Stimulated activated memory B cell treated with anti-CD40 and anti-IgM and Interleukin-4, amounts not matched to agents 10 μg/mL and 1 μg/mL and 100 μg/mL, for 72 hours (primary cell): ENCODE results near the gene AGBL1.

ENCODE experiments used
- ATAC-seq: fragments of 150-1000 bp; cut with Tn5 transposase; 2 replicates; pipeline ENCODE4 v1.10.0; 2021
- H3K27ac Mint-ChIP-seq: one replicate; pipeline ENCODE4 v1.8.0; 2022; ENCODE audit warnings: mild to moderate bottlenecking, mixed read lengths
- H3K27me3 Mint-ChIP-seq: one replicate; pipeline ENCODE4 v1.8.0; 2022; ENCODE audit warnings: mixed read lengths
- H3K36me3 Mint-ChIP-seq: one replicate; pipeline ENCODE4 v1.8.0; 2022; ENCODE audit warnings: mixed read lengths
- H3K4me1 Mint-ChIP-seq: one replicate; pipeline ENCODE4 v1.8.0; 2022; ENCODE audit warnings: mixed read lengths
- H3K4me3 Mint-ChIP-seq: one replicate; pipeline ENCODE4 v1.8.0; 2022; ENCODE audit warnings: mild to moderate bottlenecking, moderate library complexity, mixed read lengths
- H3K9me3 Mint-ChIP-seq: one replicate; pipeline ENCODE4 v1.8.0; 2022; ENCODE audit warnings: mixed read lengths

Gene AGBL1

DNA sequence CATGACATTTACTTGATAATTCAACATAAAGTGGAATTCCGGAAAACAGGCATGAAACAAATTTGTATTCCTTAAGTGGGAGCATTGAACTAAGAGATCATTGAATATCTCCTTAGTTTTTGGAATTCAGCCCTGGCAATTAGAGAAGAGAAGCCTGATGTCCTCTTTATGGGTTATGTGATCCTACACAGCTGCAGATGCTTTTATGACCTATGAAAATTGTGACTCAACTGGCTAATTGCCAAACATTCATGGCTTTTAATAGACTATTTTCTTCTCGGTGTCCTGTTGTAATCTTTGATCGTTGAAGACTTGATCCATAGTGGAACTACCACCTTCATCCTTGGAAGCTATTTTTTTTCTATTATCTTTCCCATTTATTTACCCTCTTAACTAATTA, 46.1 kb downstream of the AGBL1 start:
- Mint-ChIP-seq H3K27ac (no peak overlapping the region), H3K36me3 (no peaks in the 10 kb centered on the region)

DNA sequence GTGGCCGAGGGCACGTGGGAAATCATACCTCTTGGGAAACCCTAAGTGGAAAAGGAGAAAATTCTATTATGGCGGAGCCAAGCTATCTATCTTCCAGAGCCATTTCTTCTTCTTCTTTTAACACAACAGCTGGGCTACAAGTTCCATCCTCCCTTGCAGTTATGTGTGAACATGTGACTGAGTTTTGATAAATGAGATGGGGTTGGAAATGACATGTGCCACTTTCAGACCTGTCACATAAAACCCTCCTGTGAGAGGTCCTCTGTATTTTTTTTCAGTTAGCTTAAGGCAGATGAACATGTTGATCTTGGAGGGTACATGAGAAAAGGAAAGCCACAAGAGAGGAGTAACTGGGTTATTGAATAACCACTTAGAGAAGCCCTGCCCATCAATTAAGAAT, 47.9 kb downstream of the AGBL1 start:
- no peaks in the 10 kb centered on the region for H3K4me1 Mint-ChIP-seq

More for the DNA sequence above, 46.1 kb downstream of the AGBL1 start:
- ATAC-seq = no peak
- H3K27me3 Mint-ChIP-seq = no peaks in the 10 kb centered on the region
- H3K4me3 Mint-ChIP-seq = no peak overlapping the region
- H3K9me3 Mint-ChIP-seq = no peaks in the 10 kb centered on the region
- H3K4me1 Mint-ChIP-seq = no peaks in the 10 kb centered on the region

DNA sequence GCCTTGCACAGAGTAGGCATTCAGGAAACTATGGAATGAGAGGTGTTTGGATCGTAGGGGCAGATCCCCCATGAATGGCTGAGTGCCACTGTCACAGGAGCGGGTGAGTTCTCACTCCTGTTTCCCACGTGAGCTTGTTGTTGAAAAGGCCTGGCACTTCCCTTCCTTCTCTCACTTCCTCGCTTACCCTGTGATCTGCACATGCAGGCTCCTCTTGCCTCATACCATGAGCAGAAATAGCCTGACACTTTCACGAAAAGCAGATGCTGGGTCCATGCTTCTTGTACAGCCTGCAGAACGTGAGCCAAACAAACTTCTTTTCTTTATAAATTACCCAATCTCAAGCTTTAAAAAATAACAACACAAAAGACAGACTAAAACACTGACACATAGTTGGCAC, 55.4 kb downstream of the AGBL1 start:
- Mint-ChIP-seq H3K36me3 (no peaks in the 10 kb centered on the region), H3K4me3 (no peak overlapping the region), H3K4me1 (no peaks in the 10 kb centered on the region), H3K9me3 (no peaks in the 10 kb centered on the region), H3K27me3 (no peaks in the 10 kb centered on the region), H3K27ac (no peak overlapping the region)
- ATAC-seq = no peak

More for the DNA sequence above, 47.9 kb downstream of the AGBL1 start:
- no peak for ATAC-seq
- Mint-ChIP-seq H3K27ac (no peak overlapping the region), H3K36me3 (no peaks in the 10 kb centered on the region), H3K27me3 (no peaks in the 10 kb centered on the region), H3K4me3 (no peak overlapping the region), H3K9me3 (no peaks in the 10 kb centered on the region)

DNA sequence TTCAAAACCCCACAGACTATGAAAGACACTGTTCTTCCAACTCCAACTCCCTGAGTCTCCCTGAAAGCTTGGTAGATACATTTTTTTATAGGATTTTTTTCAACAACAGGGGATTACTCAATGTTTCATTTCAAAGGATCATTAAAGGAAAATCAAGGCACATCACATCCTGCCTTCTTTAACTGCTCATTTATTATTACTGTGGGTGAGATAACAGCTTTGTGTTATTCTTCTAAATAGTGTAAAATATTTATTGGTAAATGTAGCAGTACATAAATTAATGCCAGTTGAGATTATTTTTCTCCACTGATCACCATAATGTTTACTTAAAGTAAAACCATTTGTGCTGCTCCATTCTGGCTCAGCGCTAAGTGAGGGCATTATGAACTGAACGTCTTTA, 57.2 kb downstream of the AGBL1 start:
- no peaks in the 10 kb centered on the region for H3K27me3 Mint-ChIP-seq
- no peaks in the 10 kb centered on the region for H3K4me1 Mint-ChIP-seq
- no peak overlapping the region for H3K4me3 Mint-ChIP-seq
- no peak for ATAC-seq
- no peak overlapping the region for H3K27ac Mint-ChIP-seq
- no peaks in the 10 kb centered on the region for H3K36me3 Mint-ChIP-seq
- H3K9me3 Mint-ChIP-seq = no peaks in the 10 kb centered on the region

DNA sequence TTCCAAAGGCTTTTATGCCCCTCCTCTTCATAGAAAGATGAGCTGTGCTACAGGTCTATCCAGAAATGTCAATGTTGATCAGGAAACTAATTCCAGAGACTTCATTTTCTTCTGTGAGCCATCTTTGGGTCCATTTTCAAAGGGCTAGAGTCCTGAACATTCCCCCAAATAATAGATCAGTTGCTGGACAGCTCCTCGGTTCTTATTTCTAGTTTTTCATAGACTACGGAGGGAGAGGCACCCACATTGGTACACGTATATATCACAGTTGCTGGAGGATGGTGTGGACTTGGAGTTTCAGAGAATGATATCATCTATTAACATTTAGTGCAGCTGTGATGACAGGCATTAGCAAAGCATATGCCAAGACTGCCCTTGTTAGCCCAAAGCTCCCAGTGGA, 59.1 kb downstream of the AGBL1 start:
- no peaks in the 10 kb centered on the region for H3K4me1 Mint-ChIP-seq
- H3K36me3 Mint-ChIP-seq = no peaks in the 10 kb centered on the region

DNA sequence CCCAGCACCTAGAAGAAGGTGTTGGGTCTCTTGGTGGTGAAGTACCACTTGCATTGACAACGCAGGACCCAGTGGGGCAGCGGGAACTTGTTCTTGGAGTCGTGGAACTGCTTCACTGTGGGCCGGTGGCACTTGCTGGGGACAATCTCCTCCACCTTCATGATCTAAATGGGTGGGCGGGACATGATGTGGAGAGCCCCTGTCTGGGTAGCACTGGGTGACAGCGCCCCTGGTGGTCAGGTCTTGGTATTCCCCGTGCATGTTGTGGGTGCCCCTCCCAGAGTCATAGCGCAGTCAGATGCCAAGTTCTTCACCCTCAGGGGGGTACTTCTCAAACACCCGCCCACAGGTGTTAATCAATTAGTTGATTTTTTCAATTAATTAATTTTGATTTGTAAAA, 60.2 kb downstream of the AGBL1 start:
- Mint-ChIP-seq H3K27ac (no peak overlapping the region), H3K4me3 (no peak overlapping the region), H3K36me3 (no peaks in the 10 kb centered on the region), H3K27me3 (no peaks in the 10 kb centered on the region), H3K4me1 (no peaks in the 10 kb centered on the region), H3K9me3 (no peaks in the 10 kb centered on the region)
- ATAC-seq = no peak

More for the DNA sequence above, 59.1 kb downstream of the AGBL1 start:
- Mint-ChIP-seq H3K27me3 (no peaks in the 10 kb centered on the region), H3K4me3 (no peak overlapping the region), H3K9me3 (no peaks in the 10 kb centered on the region), H3K27ac (no peak overlapping the region)
- ATAC-seq = no peak

DNA sequence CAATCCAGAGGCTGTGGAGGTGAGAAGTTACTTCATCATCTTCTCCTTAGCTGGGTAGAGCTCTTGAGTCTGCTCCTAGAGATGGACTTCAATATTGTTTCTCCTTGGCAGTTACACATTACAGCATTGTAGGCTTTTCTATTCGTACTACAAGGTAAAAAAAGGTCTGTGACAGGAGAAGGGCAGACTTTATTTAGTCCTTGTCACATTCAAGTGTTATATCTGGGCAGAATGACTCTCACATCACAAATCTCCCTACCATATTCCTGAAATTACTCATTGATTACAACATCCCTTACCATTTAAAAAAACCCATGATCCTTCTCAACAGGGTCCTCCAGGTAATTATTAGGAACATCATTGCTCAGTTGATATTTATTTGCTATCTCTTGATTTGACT, 75.0 kb downstream of the AGBL1 start:
- Mint-ChIP-seq H3K9me3 (peaks cover 18% of the 10 kb centered on the region), H3K27me3 (no peaks in the 10 kb centered on the region), H3K4me3 (no peak overlapping the region), H3K27ac (no peak overlapping the region), H3K4me1 (no peaks in the 10 kb centered on the region), H3K36me3 (no peaks in the 10 kb centered on the region)
- ATAC-seq = no peak

DNA sequence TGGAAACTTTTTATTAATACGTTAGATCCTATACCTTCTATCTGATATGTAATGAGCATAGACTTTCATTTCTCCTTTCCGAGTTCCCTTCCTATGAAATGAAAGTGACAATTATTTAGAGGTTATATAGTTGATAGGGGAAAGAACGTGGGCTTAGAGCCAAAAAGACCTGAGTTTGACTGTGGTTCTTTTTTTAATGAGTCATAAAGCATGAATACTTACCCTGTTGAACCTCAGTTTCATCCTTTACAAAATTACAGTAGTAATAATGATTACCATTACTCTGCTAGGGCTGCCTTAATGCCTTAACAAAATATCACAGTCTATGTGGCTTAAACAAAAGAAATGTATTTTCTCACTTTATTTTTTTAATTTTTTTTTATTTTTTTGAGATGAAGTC, 75.9 kb downstream of the AGBL1 start:
- Mint-ChIP-seq H3K36me3 (no peaks in the 10 kb centered on the region), H3K9me3 (peaks cover 15% of the 10 kb centered on the region), H3K4me1 (no peaks in the 10 kb centered on the region), H3K27me3 (no peaks in the 10 kb centered on the region), H3K27ac (no peak overlapping the region), H3K4me3 (no peak overlapping the region)
- no peak for ATAC-seq

DNA sequence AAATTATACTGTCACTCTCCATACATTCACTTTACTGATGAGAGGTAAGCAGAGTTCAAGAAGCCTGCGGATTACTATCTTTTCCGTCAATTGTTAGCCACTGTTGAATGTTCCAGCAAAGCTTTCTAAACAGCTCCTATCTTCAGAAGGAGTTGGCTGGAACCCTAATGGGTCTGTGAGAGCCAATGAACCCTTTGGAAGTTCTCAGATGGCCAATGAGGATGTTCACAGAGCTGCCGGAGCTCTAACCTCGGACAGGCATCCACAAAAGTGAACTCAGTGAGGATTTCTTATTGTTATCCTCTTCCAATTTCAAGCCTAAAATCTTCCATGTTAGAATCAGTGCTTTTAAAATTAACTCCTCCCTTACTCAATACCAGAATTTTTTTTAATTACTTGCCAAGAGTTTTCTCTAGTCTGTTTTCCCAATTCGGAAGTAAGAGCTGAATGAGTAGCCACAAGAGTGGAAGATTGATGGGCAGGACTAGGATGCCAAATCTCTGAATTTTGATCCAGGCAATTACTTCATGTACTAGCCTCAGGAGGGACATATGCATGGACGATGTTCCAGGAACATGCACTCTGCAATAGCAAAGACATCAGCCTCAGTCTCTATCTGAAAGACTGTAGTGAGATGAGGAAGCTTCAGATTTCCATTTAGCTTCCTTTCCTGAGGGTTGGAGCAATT, 78.1 kb downstream of the AGBL1 start:
- ATAC-seq = no peak
- Mint-ChIP-seq H3K27ac (no peak overlapping the region), H3K27me3 (no peaks in the 10 kb centered on the region), H3K4me3 (no peak overlapping the region), H3K9me3 (peaks cover 2% of the 10 kb centered on the region), H3K36me3 (no peaks in the 10 kb centered on the region), H3K4me1 (no peaks in the 10 kb centered on the region)

DNA sequence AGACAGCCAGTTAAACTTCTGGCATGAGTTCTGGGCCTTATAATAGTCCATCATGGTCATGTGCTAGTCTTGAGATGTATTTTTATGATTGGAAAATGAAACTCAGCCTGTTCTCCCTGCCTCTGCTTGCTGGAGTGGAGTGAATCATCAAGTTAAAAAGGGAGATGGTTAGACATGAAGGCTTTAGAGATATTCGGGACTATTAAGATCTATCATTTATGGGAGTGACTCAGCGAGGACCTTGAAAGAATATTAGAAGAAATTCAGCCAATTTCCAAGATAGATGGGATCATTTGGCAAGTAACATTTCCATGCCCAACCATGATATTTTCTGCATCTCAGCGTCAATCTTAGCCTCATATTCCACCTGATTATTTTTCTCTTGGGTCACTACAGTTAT, 79.8 kb downstream of the AGBL1 start:
- Mint-ChIP-seq H3K36me3 (no peaks in the 10 kb centered on the region), H3K27me3 (no peaks in the 10 kb centered on the region), H3K27ac (no peak overlapping the region), H3K4me3 (no peak overlapping the region), H3K9me3 (peaks cover 2% of the 10 kb centered on the region), H3K4me1 (no peaks in the 10 kb centered on the region)
- ATAC-seq = no peak

DNA sequence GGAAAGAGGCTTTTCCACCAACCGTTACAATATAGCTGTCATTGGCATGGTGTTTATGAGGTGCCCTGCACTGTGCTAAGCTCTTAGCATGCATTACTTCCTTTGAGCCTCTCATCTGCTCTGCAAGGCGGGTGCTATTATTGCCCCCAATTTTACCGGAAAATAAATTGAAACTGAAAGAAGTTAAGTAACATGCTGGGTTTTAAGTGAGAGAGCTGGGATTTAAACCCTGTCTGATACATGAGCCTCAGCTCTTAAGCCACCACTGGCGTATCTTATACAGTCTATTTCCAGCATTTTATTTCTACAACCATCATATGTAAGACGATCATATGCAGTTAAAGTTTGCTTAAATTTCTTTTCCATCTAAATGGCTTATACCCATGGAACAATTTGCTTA, 81.6 kb downstream of the AGBL1 start:
- H3K4me3 Mint-ChIP-seq = no peak overlapping the region
- H3K27ac Mint-ChIP-seq = no peak overlapping the region
- no peaks in the 10 kb centered on the region for H3K4me1 Mint-ChIP-seq
- H3K9me3 Mint-ChIP-seq = peaks cover 2% of the 10 kb centered on the region
- no peaks in the 10 kb centered on the region for H3K36me3 Mint-ChIP-seq
- ATAC-seq = no peak
- no peaks in the 10 kb centered on the region for H3K27me3 Mint-ChIP-seq

DNA sequence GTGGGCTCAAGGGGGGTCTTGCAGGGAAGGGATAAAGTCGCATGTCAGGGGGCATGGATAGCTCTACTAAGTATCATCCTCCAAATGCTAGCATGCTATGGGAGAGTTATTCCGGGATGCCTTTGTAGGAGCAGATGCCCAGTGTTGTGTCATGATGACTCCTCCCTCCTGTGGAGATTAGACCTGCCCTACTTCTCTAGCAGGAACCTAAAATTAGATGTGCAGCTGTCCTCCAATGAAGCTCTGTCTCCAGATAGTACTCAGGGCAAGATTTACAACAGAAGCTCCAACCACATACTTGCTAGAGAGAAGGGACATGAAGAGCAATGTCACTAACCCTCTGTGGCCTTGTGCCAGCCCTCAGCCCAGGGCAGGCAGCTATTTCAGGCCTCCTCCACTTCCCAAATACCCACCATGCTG, 82.5 kb downstream of the AGBL1 start:
- peaks cover 2% of the 10 kb centered on the region for H3K9me3 Mint-ChIP-seq
- H3K36me3 Mint-ChIP-seq = no peaks in the 10 kb centered on the region
- no peak overlapping the region for H3K27ac Mint-ChIP-seq
- no peak for ATAC-seq
- no peaks in the 10 kb centered on the region for H3K4me1 Mint-ChIP-seq
- peaks cover under 1% of the 10 kb centered on the region for H3K27me3 Mint-ChIP-seq
- H3K4me3 Mint-ChIP-seq = no peak overlapping the region

DNA sequence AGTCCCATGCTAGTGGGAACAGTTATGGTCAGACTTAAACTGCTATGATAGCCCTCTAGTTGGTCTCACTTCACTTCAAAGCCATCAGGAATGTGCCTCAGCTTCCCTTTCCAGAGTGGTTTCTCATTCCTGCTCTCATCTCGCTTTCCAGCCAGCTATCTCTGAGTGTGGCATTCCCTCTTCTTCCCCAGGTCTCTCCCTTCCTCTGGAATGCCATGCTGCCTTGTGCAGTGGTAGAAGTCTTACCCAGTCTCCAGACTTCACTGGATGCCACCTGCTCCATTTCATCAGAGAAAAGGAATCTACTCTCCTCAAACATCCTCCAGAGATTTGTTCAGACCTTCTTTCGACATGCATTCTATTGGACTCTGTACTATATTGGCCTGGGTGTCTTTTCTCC, 83.0 kb downstream of the AGBL1 start:
- Mint-ChIP-seq H3K27ac (no peak overlapping the region), H3K36me3 (no peaks in the 10 kb centered on the region), H3K4me3 (no peak overlapping the region), H3K4me1 (no peaks in the 10 kb centered on the region), H3K27me3 (peaks cover 5% of the 10 kb centered on the region), H3K9me3 (peaks cover 2% of the 10 kb centered on the region)
- no peak for ATAC-seq

DNA sequence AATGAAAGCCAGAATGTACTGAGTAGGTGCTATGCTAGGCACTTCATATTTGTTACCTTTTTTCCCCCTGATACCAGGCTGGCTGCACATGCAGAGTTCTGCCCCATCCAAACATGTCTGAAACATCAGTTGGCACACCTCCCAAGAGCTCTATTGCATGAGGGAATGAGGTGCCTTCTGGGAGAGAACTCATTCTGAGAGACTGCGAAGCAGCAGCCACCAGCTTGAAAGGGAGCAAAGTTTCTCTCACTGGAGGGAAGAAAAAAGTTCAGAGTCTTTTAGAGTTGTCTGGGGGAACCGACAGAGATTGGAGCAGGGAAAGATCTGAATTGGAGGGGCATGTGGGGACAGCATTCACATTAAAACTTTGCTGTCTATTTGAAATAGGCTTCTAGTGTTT, 84.1 kb downstream of the AGBL1 start:
- Mint-ChIP-seq H3K27me3 (peaks cover 12% of the 10 kb centered on the region), H3K9me3 (peaks cover 2% of the 10 kb centered on the region), H3K4me3 (no peak overlapping the region), H3K36me3 (no peaks in the 10 kb centered on the region), H3K4me1 (no peaks in the 10 kb centered on the region), H3K27ac (no peak overlapping the region)
- no peak for ATAC-seq

DNA sequence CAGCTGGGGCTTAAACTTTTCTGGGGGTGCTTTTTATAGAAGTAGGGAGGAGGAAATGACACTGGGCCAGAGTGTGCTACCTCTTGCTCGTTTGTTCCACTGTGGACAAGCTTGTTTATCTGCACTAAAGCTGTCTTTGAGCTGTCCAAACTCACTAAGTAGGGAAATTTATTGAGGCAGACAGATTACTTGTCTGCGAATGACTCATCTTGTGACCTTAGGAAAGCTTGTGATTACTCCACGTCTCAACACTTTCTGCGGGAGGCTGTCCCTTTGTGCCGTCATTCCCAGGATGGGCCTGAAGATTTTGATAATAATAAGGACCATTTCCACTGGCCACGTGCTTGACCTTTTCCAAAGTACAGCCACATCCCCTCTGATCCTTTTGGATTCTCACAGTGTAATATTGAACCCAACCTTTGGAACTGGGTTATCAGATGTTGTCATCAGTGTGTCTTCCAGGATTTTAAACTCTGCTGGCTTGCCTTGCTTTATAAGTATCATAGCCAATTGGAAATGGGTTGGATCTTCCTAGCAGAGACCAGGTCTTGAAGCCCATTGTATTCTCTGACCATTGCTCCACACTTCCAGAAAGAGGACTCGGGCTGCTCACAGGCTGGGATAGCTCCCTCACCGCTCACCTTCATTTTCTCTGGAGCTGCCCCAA, 84.7 kb downstream of the AGBL1 start:
- Mint-ChIP-seq H3K36me3 (no peaks in the 10 kb centered on the region), H3K27me3 (peaks cover 12% of the 10 kb centered on the region), H3K4me3 (no peak overlapping the region), H3K4me1 (no peaks in the 10 kb centered on the region), H3K27ac (no peak overlapping the region), H3K9me3 (peaks cover 2% of the 10 kb centered on the region)
- ATAC-seq = no peak
